Stimulated activated CD4-positive, alpha-beta T cell treated with anti-CD3 and anti-CD28 coated beads, TNF-alpha, amount 100 ng/mL, for 1 hour (primary cell): ENCODE results near the gene ACSL3.
"Not testable (repeated sequence)": the region's sequence is repeated elsewhere in the genome, so short reads cannot be mapped to it uniquely, and the experiment has no call there.

ENCODE experiments used
- DNase-seq, 3 donors: peaks; one replicate each; pipeline ENCODE4 v3.0.0-alpha.2; 2020; ENCODE audit warnings: low read depth in 3 of 3, low spot score in 1 of 3

Gene ACSL3

GRCh38 chr2:222860740-222861410 lies at the start of gene ACSL3:
ACSL3 (plus strand) TSS chr2:222861036; CDS start chr2:222908773, 47,737 bp downstream.
- DNase-seq = peak; percentile 71 to 85 (median 75)

DNA sequence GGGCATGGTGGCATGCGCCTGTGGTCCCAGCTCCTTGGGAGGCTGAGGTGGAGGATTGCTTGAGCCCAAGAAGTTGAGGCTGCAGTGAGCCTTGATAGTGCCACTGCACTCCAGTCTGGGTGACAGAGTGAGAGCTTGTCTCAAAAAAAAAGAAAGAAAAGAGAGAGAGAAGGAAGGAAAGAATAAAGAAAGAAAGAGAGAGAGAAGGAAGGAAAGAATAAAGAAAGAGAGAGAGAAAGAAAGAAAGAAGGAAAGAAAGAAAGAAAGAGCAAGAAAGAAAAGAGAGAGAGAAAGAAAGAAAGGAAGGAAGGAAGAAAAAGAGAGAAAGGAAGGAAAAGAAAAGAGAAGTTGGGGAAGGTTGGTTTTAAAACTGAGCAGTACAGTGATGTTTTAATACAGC lies 49.0 kb upstream of the ACSL3 start:
- DNase-seq = no peak

- DNase-seq = no peak
These were observed 47.5 kb upstream of the ACSL3 start for GRCh38 chr2:222813177-222813843.

DNA sequence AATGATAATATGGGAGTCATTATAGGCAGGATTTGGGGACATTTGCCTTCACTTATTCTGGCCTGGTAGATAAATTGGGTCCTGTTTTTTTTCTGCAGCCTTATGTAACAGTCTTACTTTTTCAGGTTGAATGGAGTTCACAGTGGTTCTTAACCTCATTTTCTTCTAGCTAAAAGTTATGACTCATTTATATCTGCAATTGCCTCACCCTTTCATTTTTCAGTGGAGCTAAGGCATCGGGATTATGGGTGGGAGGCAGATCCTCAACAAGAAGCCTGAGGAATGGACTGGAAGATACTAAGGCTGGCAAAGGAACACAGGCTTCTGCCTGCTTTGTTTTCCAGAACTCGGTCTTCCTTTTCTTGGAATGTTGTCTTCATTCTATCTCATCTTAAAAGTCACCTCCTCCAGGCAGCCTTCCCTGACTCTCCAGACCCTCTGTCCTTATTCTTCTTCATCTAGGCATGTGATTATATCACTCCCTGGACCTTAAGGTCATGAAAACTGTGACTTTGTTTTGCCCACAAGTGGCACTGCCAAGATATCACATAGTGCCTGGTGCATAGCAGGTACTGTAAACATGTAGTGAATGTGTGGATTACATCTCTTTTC lies 41.0 kb upstream of the ACSL3 start:
- DNase-seq = no peak

DNA sequence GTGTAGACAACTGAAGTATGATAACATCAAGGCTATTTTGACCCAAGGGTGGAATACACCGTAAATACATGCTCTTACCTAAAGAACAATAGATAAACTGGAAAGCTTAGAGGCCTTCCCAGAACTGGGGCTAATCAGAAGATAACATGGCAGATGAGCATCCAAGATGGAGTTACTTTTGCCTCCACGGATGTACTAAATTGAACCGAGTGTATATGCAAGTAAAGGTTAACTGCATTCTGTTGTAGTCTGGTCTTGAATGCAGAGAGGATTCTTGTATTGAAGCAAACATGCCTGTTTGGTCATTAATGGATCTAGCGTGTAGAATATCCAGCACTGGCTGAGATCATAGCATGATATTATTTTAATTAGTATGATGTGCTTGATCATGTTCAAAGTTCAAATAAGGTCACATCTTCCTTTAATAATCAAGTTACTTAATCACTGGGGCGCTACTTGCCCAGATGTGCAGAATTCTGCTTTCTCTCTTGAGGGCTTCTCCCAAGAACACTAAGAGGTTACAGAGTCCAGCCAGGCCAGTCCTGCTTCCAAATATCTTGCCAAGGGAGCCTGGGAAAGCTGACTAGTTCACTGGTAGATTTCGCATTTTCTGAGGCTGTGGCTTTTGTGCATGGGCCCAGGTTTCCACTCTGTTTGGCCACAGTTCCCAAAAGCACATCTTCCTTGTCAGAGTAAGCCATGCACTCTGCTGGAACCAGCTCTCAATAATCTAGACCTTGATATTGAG lies 37.5 kb upstream of the ACSL3 start:
- DNase-seq = no peak

- no peak for DNase-seq
These were observed 35.8 kb upstream of the ACSL3 start for GRCh38 chr2:222825031-222825430.

GRCh38 chr2:222827417-222827816 lies 33.4 kb upstream of the ACSL3 start:
- DNase-seq = no peak

DNA sequence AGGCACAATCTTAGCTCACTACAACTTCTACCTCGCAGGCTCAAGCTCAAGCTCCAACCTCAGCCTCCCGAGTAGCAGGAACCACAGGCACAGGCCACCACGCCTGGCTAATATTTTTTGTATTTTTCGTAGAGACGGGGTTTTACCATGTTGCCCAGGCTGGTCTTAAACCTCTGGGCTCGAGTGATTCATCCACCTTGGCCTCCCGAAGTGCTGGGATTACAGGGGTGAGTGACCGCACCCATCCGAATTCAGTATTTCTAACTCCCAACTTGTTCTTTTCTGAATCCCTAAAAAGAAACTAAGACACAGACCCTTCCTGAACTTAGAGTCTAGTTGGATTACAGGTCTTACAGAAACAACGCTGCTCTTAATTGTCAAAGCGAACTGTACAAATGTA lies 32.3 kb upstream of the ACSL3 start:
- no peak for DNase-seq

- DNase-seq = no peak
These were observed 30.7 kb upstream of the ACSL3 start for GRCh38 chr2:222830164-222830563.

DNA sequence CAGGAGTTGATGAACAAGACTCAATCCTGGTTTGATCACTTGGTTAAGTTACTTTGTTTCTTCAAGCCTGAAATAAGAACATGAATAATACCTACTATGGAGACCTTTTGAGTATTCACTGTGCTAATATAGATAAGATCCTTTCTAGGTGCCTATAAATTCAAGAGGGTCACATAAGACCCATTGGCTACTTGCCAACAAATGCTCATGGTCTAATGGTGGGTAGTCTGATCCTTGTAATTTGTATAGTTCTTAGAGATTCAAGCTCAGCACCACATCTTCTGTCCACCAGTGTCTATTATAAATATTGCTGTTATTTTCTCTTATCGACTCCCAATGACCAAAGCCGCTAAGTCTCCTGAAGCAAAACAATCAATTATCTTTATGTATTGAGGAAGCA lies 27.4 kb upstream of the ACSL3 start:
- no peak for DNase-seq

GRCh38 chr2:222835143-222835822 lies 25.6 kb upstream of the ACSL3 start:
- DNase-seq = no peak

- DNase-seq = no peak
These were observed 25.0 kb upstream of the ACSL3 start for GRCh38 chr2:222835823-222836151.

- no peak for DNase-seq
These were observed 23.2 kb upstream of the ACSL3 start for GRCh38 chr2:222837643-222838056.

DNA sequence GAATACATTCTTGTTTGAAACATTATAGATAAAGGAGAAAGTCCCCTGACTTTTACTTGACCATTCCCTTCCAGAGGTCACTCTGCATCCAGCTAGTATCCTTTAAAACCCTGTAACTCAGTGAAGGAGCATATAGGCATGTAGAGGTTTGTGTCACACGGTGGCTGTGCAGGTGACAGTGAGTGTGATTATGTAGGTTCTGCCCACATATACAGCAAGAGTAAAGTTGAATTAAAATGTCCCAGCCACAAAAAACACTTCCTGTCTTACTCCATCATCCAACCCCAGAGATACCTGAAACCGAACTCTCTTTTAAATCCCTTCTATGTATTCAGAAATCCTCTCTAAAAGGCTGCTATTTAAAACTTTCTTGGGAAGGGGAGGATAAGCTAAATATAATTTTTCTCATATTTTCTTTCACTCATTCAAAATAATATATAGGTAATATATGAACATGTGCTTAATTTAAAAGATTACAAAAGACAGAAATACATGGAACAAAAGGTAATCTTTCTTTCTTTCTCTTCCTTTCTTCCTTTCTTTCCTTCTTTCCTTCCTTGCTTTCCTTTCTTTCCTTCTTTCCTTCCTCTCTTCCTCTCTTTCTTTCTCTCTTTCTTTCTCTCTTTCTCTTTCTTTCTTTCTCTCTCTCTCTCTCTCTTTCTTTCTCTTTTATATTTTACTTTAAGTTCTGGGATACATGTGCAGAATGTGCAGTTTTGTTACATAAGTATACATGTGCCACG lies 20.6 kb upstream of the ACSL3 start:
- no peak for DNase-seq

- no peak for DNase-seq
These were observed 18.2 kb upstream of the ACSL3 start for GRCh38 chr2:222842491-222843174.

- DNase-seq = no peak
These were observed 16.5 kb upstream of the ACSL3 start for GRCh38 chr2:222844323-222844722.

GRCh38 chr2:222845314-222845713 lies 15.5 kb upstream of the ACSL3 start:
- not testable (repeated sequence) for DNase-seq

GRCh38 chr2:222846003-222846402 lies 14.8 kb upstream of the ACSL3 start:
- DNase-seq = no peak

GRCh38 chr2:222848031-222848430 lies 12.8 kb upstream of the ACSL3 start:
- DNase-seq = not testable (repeated sequence)

DNA sequence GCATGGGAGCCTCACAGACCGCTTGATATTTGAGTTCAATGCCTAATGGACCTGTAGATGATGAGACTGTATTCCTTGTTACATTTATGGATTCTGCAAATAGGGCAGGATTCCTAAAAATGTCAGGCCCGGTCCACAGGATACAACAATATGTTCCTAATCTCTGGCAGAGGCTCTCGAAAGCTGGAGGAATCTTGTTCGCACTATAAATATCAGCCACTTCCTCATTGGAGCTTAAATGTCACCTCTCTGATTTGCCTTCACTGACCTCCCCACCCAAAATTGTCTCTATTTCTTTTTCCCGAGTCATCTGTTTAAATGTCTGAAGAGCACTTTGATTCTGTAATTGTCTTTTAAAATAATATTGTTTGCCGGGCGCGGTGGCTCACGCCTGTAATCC lies 12.0 kb upstream of the ACSL3 start:
- DNase-seq = no peak
